Astrocyte (in vitro differentiated cells and primary cell): Measurements from ENCODE around the gene AQP2.
"Not testable (repeated sequence)": the region's sequence is repeated elsewhere in the genome, so short reads cannot be mapped to it uniquely, and the experiment has no call there.

Source experiments
- CTCF ChIP-seq: IDR thresholded peaks from 2 replicates; pipeline ENCODE4 v1.5.1; 2011; ENCODE audit warnings: low read depth, mild to moderate bottlenecking, inconsistent platforms, low read length, moderate library complexity; ENCODE audit not compliant: insufficient read depth
- EZH2 ChIP-seq: IDR thresholded peaks from 2 replicates; pipeline ENCODE4 v1.6.1; 2012; ENCODE audit warnings: mild to moderate bottlenecking, low read length, inconsistent platforms; ENCODE audit not compliant: insufficient read depth

DNA sequence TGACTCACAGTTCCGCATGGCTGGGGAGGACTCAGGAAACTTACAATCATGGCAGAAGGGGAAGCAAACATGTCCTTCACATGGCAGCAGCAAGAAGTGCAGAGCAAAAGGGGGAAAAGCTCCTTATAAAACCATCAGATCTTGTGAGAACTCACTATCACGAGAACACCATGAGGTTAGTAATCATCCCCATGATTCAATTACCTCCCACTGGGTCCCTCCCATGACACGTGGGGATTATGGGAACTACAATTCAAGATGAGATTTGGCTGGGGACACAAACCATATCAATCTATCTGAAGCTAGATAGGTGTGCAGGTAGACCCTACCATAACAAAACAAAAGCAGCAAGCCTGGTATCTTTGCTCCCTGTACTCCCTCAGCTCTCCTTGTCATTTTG is 35.9 kb downstream of the AQP2 start:
- TF ChIP-seq CTCF, EZH2: not testable (repeated sequence)
